ENCODE results near the gene SPDYE4.

Gene SPDYE4

GRCh38 chr17:8711291-8711690 lies 47.1 kb downstream of the SPDYE4 start:
- TF ChIP-seq, protein P1, sequence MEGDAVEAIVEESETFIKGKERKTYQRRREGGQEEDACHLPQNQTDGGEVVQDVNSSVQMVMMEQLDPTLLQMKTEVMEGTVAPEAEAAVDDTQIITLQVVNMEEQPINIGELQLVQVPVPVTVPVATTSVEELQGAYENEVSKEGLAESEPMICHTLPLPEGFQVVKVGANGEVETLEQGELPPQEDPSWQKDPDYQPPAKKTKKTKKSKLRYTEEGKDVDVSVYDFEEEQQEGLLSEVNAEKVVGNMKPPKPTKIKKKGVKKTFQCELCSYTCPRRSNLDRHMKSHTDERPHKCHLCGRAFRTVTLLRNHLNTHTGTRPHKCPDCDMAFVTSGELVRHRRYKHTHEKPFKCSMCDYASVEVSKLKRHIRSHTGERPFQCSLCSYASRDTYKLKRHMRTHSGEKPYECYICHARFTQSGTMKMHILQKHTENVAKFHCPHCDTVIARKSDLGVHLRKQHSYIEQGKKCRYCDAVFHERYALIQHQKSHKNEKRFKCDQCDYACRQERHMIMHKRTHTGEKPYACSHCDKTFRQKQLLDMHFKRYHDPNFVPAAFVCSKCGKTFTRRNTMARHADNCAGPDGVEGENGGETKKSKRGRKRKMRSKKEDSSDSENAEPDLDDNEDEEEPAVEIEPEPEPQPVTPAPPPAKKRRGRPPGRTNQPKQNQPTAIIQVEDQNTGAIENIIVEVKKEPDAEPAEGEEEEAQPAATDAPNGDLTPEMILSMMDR (IDR thresholded peaks at IDR 0.05; ENCODE audit: unreplicated experiment in 3 of 3): no peak

GRCh38 chr17:8710813-8711212 lies 47.5 kb downstream of the SPDYE4 start:
- Mint-ChIP-seq H3K27me3 (ENCODE audit: low read depth) (peaks cover 4% of the 10 kb centered on the region), H3K27ac (peak overlapping the region; percentile 12 to 62 (median 46)), H3K4me3 (no peak overlapping the region), H3K9me3 (peaks cover 7% of the 10 kb centered on the region), H3K4me1 (peaks cover 52% of the 10 kb centered on the region), H3K36me3 (ENCODE audit: low read depth) (no peaks in the 10 kb centered on the region)
- TF ChIP-seq, protein P1 (IDR thresholded peaks at IDR 0.05; ENCODE audit: unreplicated experiment in 3 of 3): no peak

More at GRCh38 chr17:8711291-8711690, 47.1 kb downstream of the SPDYE4 start:
- Mint-ChIP-seq H3K27ac (peak overlapping the region in 2 of 3 experiments; percentile 12 to 62), H3K4me1 (peaks cover 52% of the 10 kb centered on the region), H3K27me3 (ENCODE audit: low read depth) (peaks cover 4% of the 10 kb centered on the region), H3K4me3 (no peak overlapping the region), H3K9me3 (peaks cover 7% of the 10 kb centered on the region), H3K36me3 (ENCODE audit: low read depth) (no peaks in the 10 kb centered on the region)

DNA sequence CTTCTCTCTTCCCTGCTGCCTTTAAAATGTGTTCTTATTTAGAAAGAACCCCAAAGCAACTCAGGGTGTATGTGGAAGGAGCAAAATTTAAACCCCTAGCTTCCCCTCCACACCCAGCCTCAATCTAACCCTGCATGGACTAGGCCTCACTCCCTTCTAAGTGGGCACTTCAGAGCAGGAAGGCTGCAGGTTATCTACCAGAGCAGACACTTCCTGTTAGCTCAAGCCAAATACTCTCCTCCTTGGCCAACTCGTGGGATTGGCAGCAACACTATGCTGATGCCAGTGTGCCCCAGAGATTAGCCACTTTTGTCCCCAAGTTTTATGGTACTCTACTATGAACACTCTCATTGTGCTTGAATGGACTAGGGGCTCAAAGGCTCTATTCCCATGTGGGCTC lies 49.3 kb downstream of the SPDYE4 start:
- H3K27me3 Mint-ChIP-seq (ENCODE audit: low read depth): peaks cover 4% of the 10 kb centered on the region
- H3K9me3 Mint-ChIP-seq: peaks cover 3% of the 10 kb centered on the region
- H3K4me1 Mint-ChIP-seq: peaks cover 52% of the 10 kb centered on the region
- no peaks in the 10 kb centered on the region for H3K36me3 Mint-ChIP-seq (ENCODE audit: low read depth)
- no peak overlapping the region for H3K4me3 Mint-ChIP-seq
- TF ChIP-seq, protein P1 (IDR thresholded peaks at IDR 0.05; ENCODE audit: unreplicated experiment in 3 of 3): no peak
- H3K27ac Mint-ChIP-seq: peak overlapping the region in 2 of 3 experiments; percentile 36 to 58

- H3K36me3 Mint-ChIP-seq (ENCODE audit: low read depth): no peaks in the 10 kb centered on the region
- H3K4me1 Mint-ChIP-seq: peaks cover 45% of the 10 kb centered on the region
- H3K27ac Mint-ChIP-seq: peak overlapping the region in 2 of 3 experiments; percentile 84 to 88
- H3K27me3 Mint-ChIP-seq (ENCODE audit: low read depth): peaks cover 4% of the 10 kb centered on the region
- H3K4me3 Mint-ChIP-seq: no peak overlapping the region
- H3K9me3 Mint-ChIP-seq: peaks cover 3% of the 10 kb centered on the region
- TF ChIP-seq, protein P1 (IDR thresholded peaks at IDR 0.05; ENCODE audit: unreplicated experiment in 3 of 3): no peak
Measured at GRCh38 chr17:8708025-8708461, 50.3 kb downstream of the SPDYE4 start.

- Mint-ChIP-seq H3K36me3 (ENCODE audit: low read depth) (no peaks in the 10 kb centered on the region), H3K4me3 (no peak overlapping the region), H3K4me1 (peaks cover 41% of the 10 kb centered on the region), H3K27me3 (ENCODE audit: low read depth) (peaks cover 4% of the 10 kb centered on the region), H3K27ac (peak overlapping the region in 2 of 3 experiments; percentile 84 to 88), H3K9me3 (peaks cover 3% of the 10 kb centered on the region)
- TF ChIP-seq, protein P1 (IDR thresholded peaks at IDR 0.05; ENCODE audit: unreplicated experiment in 3 of 3): no peak
Measured at GRCh38 chr17:8707332-8708024, 50.9 kb downstream of the SPDYE4 start.

DNA sequence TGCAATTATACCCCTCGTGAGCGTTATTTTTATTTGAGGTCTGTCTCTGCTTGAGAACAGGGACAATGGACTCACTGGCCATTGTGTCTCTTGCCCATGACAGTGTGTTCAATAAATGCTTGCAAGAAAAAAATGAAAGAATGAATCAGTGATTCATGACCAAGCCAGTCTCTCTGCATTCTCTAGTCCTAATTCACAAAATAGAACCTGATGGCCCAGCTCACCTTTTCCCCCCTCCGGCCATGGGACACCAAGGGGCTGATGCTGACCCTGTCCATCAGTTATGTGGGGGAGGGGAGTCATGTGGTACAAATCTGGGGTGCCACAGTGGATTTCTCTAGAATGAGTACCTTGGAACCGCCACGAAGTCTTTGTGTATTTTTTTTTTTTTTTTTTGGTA lies 51.9 kb downstream of the SPDYE4 start:
- Mint-ChIP-seq H3K4me1 (peaks cover 38% of the 10 kb centered on the region), H3K36me3 (ENCODE audit: low read depth) (no peaks in the 10 kb centered on the region), H3K27ac (no peak overlapping the region), H3K27me3 (ENCODE audit: low read depth) (peaks cover 4% of the 10 kb centered on the region), H3K4me3 (no peak overlapping the region), H3K9me3 (peaks cover 3% of the 10 kb centered on the region)
- TF ChIP-seq, protein P1 (IDR thresholded peaks at IDR 0.05; ENCODE audit: unreplicated experiment in 3 of 3): no peak
